ENCODE results near the gene CNIH3. TPM values are rescaled to one million over a fixed set of nuclear protein-coding genes. Genes with fewer than 3 reads are reported as not detected.

Gene CNIH3
- total RNA-seq, 1 experiment from 2014 or later, result 1.8 TPM

DNA sequence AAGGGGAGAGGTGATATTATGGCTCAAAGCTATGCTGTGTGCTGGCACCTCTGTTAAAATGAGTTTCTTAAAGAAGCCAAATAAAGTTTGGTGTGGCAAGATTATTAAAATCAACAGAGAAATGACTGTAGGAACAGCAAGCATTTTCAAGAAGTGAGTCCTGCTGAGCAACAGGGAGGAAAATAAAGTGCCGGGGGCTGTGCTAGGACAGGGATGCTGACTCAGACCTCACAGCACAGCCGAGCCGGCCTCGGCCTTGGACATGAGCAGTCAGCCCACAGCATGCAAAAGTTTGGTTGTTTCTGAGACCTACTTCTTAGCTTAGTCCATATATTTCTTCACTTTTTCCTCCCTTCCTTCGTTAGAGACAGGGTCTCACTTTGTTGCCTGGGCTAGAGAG, 19.2 kb downstream of the CNIH3 start:
- H3K9me2 ChIP-seq (ENCODE audit: insufficient read depth), result no peaks in the 10 kb centered on the region
- H3K36me3 ChIP-seq (ENCODE audit: control insufficient read depth in 1 of 2, insufficient read depth in 2 of 2, low read length in 2 of 2), result no peaks in the 10 kb centered on the region
- POLR2A ChIA-PET, result no interaction called here
- no peaks in the 10 kb centered on the region for H4K20me1 ChIP-seq (ENCODE audit: insufficient read depth)
- DNase-seq (ENCODE audit: low read depth, low spot score), result no peak
- no peak overlapping the region for H3K4me3 ChIP-seq (replicated peaks in 1 of 2; ENCODE audit: low read depth in 1 of 2, low read length in 2 of 2)
- H3K9ac ChIP-seq (ENCODE audit: low read length), result no peak overlapping the region
- RAD21 ChIA-PET (ENCODE audit: low non-redundant PET in 1 of 2, low total read pairs in 2 of 2, uncharacterized antibody in 2 of 2, unreplicated experiment in 2 of 2), result no interaction called here
- no peaks in the 10 kb centered on the region for H3K9me3 ChIP-seq (ENCODE audit: control insufficient read depth in 1 of 2, insufficient read depth in 1 of 2, low read depth in 1 of 2, low read length in 2 of 2)
- BruUV-seq (replicated peaks), result no TSS peak
- intact Hi-C loops (cut with micrococcal nuclease), result no loop called here
- H2AFZ ChIP-seq (ENCODE audit: low read depth, low read length, poor library complexity, severe bottlenecking), result no peak overlapping the region
- no peak overlapping the region for H3K4me2 ChIP-seq (ENCODE audit: low read length)
- ATAC-seq, result no peak
- H3K79me2 ChIP-seq (ENCODE audit: insufficient read depth, low read length), result no peaks in the 10 kb centered on the region
- H3K27ac ChIP-seq (ENCODE audit: low read depth, low read length), result no peak overlapping the region
- CTCF ChIA-PET, result no interaction called here
- no peaks in the 10 kb centered on the region for H3K27me3 ChIP-seq (ENCODE audit: insufficient read depth, low read length)
- TF ChIP-seq SP1 (IDR thresholded peaks at IDR 0.05; ENCODE audit: low read depth) (no peak), CEBPB (IDR thresholded peaks at IDR 0.05; ENCODE audit: low read depth) (no peak), SIN3A (IDR thresholded peaks at IDR 0.05; ENCODE audit: low read depth) (no peak), ELF1 (IDR thresholded peaks at IDR 0.05; ENCODE audit: borderline replicate concordance, low read depth) (no peak), RAD21 (IDR thresholded peaks at IDR 0.05; ENCODE audit: low read depth) (no peak), EZH2phosphoT487 (IDR thresholded peaks at IDR 0.05; ENCODE audit: borderline replicate concordance) (no peak), YY1 (IDR thresholded peaks at IDR 0.05; ENCODE audit: extremely low read depth, insufficient replicate concordance, low read depth, low read length) (no peak), JUND (IDR thresholded peaks at IDR 0.05) (no peak), FOSL1 (IDR thresholded peaks at IDR 0.05; ENCODE audit: low read depth) (no peak)
- TF ChIP-seq, protein P1, sequence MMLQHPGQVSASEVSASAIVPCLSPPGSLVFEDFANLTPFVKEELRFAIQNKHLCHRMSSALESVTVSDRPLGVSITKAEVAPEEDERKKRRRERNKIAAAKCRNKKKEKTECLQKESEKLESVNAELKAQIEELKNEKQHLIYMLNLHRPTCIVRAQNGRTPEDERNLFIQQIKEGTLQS (IDR thresholded peaks at IDR 0.05), result no peak
- TF ChIP-seq, protein P2, sequence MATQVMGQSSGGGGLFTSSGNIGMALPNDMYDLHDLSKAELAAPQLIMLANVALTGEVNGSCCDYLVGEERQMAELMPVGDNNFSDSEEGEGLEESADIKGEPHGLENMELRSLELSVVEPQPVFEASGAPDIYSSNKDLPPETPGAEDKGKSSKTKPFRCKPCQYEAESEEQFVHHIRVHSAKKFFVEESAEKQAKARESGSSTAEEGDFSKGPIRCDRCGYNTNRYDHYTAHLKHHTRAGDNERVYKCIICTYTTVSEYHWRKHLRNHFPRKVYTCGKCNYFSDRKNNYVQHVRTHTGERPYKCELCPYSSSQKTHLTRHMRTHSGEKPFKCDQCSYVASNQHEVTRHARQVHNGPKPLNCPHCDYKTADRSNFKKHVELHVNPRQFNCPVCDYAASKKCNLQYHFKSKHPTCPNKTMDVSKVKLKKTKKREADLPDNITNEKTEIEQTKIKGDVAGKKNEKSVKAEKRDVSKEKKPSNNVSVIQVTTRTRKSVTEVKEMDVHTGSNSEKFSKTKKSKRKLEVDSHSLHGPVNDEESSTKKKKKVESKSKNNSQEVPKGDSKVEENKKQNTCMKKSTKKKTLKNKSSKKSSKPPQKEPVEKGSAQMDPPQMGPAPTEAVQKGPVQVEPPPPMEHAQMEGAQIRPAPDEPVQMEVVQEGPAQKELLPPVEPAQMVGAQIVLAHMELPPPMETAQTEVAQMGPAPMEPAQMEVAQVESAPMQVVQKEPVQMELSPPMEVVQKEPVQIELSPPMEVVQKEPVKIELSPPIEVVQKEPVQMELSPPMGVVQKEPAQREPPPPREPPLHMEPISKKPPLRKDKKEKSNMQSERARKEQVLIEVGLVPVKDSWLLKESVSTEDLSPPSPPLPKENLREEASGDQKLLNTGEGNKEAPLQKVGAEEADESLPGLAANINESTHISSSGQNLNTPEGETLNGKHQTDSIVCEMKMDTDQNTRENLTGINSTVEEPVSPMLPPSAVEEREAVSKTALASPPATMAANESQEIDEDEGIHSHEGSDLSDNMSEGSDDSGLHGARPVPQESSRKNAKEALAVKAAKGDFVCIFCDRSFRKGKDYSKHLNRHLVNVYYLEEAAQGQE (IDR thresholded peaks at IDR 0.05; ENCODE audit: low read depth), result no peak
- TF ChIP-seq, protein P3, sequence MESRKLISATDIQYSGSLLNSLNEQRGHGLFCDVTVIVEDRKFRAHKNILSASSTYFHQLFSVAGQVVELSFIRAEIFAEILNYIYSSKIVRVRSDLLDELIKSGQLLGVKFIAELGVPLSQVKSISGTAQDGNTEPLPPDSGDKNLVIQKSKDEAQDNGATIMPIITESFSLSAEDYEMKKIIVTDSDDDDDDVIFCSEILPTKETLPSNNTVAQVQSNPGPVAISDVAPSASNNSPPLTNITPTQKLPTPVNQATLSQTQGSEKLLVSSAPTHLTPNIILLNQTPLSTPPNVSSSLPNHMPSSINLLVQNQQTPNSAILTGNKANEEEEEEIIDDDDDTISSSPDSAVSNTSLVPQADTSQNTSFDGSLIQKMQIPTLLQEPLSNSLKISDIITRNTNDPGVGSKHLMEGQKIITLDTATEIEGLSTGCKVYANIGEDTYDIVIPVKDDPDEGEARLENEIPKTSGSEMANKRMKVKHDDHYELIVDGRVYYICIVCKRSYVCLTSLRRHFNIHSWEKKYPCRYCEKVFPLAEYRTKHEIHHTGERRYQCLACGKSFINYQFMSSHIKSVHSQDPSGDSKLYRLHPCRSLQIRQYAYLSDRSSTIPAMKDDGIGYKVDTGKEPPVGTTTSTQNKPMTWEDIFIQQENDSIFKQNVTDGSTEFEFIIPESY (IDR thresholded peaks at IDR 0.05; ENCODE audit: extremely low read depth, insufficient replicate concordance, low read length), result no peak
- H3K4me1 ChIP-seq (ENCODE audit: control insufficient read depth in 1 of 2, insufficient read depth in 2 of 2, low read length in 2 of 2), result peaks cover 7 to 9% of the 10 kb centered on the region in 2 experiments

Measured in HCT116 (cell line).